Measurements from ENCODE around the gene KCTD17.

KCTD17 gene

GRCh38 chr22:37043828-37044538 is 7.6 kb upstream of the KCTD17 start:
- DNase-seq: no peak

GRCh38 chr22:37044634-37045625 is 6.6 kb upstream of the KCTD17 start:
- DNase-seq: no peak

GRCh38 chr22:37045958-37046357 is 5.6 kb upstream of the KCTD17 start:
- peak; percentile 66 for DNase-seq

GRCh38 chr22:37046589-37046988 is 5.0 kb upstream of the KCTD17 start:
- DNase-seq: no peak

GRCh38 chr22:37047006-37047405 is 4.5 kb upstream of the KCTD17 start:
- no peak for DNase-seq

- peak; percentile 40 for DNase-seq
Measured at GRCh38 chr22:37048133-37048532, 3.4 kb upstream of the KCTD17 start.

GRCh38 chr22:37049224-37049623 is 2.3 kb upstream of the KCTD17 start:
- no peak for DNase-seq

GRCh38 chr22:37050913-37051312 is 629 bp upstream of the KCTD17 start:
- DNase-seq: no peak

GRCh38 chr22:37052386-37053309 is 1.1 kb downstream of the KCTD17 start:
- DNase-seq: no peak

- DNase-seq: no peak
Measured at GRCh38 chr22:37053310-37054055, 1.9 kb downstream of the KCTD17 start.

- DNase-seq: no peak
Measured at GRCh38 chr22:37054056-37054395, 2.5 kb downstream of the KCTD17 start.

- DNase-seq: no peak
Measured at GRCh38 chr22:37054600-37055365, 3.2 kb downstream of the KCTD17 start.

GRCh38 chr22:37056246-37056645 is 4.7 kb downstream of the KCTD17 start:
- no peak for DNase-seq

- no peak for DNase-seq
Measured at GRCh38 chr22:37057226-37057625, 5.7 kb downstream of the KCTD17 start.

- DNase-seq: no peak
Measured at GRCh38 chr22:37057796-37058510, 6.4 kb downstream of the KCTD17 start.

- DNase-seq: no peak
Measured at GRCh38 chr22:37058917-37059701, 7.6 kb downstream of the KCTD17 start.

GRCh38 chr22:37059876-37060449 is 8.4 kb downstream of the KCTD17 start:
- DNase-seq: no peak

- no peak for DNase-seq
Measured at GRCh38 chr22:37060801-37061610, 9.5 kb downstream of the KCTD17 start.

Measured in fibroblast of skin of back (primary cell).